Endothelial cell (in vitro differentiated cells): ENCODE results near the gene UEVLD. TPM values are rescaled to one million over a fixed set of nuclear protein-coding genes. Genes with fewer than 3 reads are reported as not detected.

Source experiments
- DNase-seq: peaks from one replicate; pipeline ENCODE4 v3.0.0; 2021; ENCODE audit warnings: low spot score
- H3K27ac Mint-ChIP-seq: one replicate; pipeline ENCODE4 v1.8.0; 2021; ENCODE audit warnings: mixed read lengths, inconsistent platforms; ENCODE audit not compliant: unreplicated experiment
- H3K27me3 Mint-ChIP-seq: one replicate; pipeline ENCODE4 v1.8.0; 2021; ENCODE audit warnings: mild to moderate bottlenecking, moderate library complexity, mixed read lengths, inconsistent platforms; ENCODE audit not compliant: unreplicated experiment
- H3K36me3 Mint-ChIP-seq: one replicate; pipeline ENCODE4 v1.8.0; 2021; ENCODE audit warnings: mild to moderate bottlenecking, low read depth, mixed read lengths, inconsistent platforms; ENCODE audit not compliant: unreplicated experiment
- H3K4me1 Mint-ChIP-seq: one replicate; pipeline ENCODE4 v1.8.0; 2021; ENCODE audit warnings: mild to moderate bottlenecking, mixed read lengths, inconsistent platforms; ENCODE audit not compliant: unreplicated experiment
- H3K4me3 Mint-ChIP-seq: one replicate; pipeline ENCODE4 v1.8.0; 2021; ENCODE audit warnings: mild to moderate bottlenecking, mixed read lengths, inconsistent platforms; ENCODE audit not compliant: unreplicated experiment
- H3K9me3 Mint-ChIP-seq: one replicate; pipeline ENCODE4 v1.8.0; 2021; ENCODE audit warnings: mixed read lengths, inconsistent platforms; ENCODE audit not compliant: unreplicated experiment
- CTCF ChIP-seq: fragments of 200-600 bp; sonication (generic); IDR thresholded peaks from one replicate; pipeline ENCODE4 v1.5.0; 2021; ENCODE audit warnings: antibody characterized with exemption; ENCODE audit not compliant: unreplicated experiment
- total RNA-seq: library from RNA; stranded (reverse); fragmentation: NEBNext Ultra II Directional; extraction: Animal tissue kit (Norgen Biotek cat#: 25700); gene quantifications from one replicate; pipeline ENCODE4 v1.2.1, GENCODE V29; 2021; ENCODE audit not compliant: unreplicated experiment

UEVLD gene
- total RNA-seq, 1 donor from 2014 or later: 13.2 TPM

GRCh38 chr11:18624161-18624560, 35.6 kb upstream of the UEVLD start:
- no peak overlapping the region for H3K4me3 Mint-ChIP-seq
- H3K27ac Mint-ChIP-seq: no peak overlapping the region
- H3K9me3 Mint-ChIP-seq: no peaks in the 10 kb centered on the region
- no peaks in the 10 kb centered on the region for H3K27me3 Mint-ChIP-seq
- no peaks in the 10 kb centered on the region for H3K4me1 Mint-ChIP-seq
- no peak for DNase-seq
- no peaks in the 10 kb centered on the region for H3K36me3 Mint-ChIP-seq
- no peak for TF ChIP-seq CTCF

DNA sequence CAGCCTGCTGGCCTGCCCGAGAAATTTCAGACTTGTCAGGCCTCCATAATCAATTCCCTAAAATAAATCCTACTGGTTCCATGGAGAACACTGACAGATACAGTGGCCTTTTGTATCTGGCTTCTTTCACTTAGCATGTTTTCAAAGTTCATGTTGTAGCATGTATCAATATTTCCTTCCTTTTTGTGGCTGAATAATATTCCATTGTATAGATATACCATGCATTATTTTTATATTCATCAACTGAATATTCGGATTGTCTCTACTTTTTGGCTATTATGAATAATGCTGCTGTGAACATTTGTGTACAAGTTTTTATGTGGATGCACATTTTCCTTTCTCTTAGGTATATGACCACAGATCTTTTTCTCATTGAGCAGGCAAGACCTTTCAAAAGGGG, 35.2 kb upstream of the UEVLD start:
- Mint-ChIP-seq H3K4me1 (no peaks in the 10 kb centered on the region), H3K9me3 (no peaks in the 10 kb centered on the region), H3K27ac (no peak overlapping the region), H3K36me3 (no peaks in the 10 kb centered on the region), H3K4me3 (no peak overlapping the region), H3K27me3 (no peaks in the 10 kb centered on the region)
- DNase-seq: no peak
- TF ChIP-seq CTCF: no peak

DNA sequence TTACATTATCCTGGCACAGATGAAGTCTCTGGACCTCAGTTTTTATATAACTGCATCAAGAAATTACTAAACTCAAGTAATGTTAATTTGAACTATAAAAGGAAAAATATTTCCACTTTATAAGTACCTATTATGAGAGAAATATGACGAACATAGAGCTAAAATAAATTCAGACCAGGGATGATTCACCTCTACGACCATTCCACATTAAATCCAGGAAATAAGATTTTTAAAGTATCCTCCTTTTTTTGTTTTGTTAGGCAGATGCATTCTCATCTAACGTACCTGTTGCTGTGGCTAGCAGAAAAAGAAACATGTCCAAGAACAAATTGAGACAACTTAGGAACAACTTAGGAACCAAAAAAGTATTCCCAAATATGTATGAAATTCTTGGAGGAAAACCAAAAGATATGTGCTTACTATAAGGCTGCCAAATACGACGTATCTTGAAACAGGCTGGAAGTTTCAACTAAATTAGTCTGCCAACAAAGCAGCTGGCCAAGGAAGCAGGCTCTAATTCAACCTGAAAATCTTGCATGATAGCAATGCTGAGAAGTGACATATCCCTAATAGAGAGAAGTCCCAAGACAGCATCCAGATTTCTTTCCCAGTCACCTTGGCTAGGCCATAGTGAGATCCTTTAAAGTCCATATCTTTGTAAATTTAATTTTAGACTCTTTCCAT, 29.9 kb upstream of the UEVLD start:
- no peak for TF ChIP-seq CTCF
- Mint-ChIP-seq H3K4me1 (no peaks in the 10 kb centered on the region), H3K27me3 (no peaks in the 10 kb centered on the region), H3K9me3 (no peaks in the 10 kb centered on the region), H3K36me3 (peaks cover 14% of the 10 kb centered on the region), H3K27ac (no peak overlapping the region), H3K4me3 (no peak overlapping the region)
- no peak for DNase-seq

DNA sequence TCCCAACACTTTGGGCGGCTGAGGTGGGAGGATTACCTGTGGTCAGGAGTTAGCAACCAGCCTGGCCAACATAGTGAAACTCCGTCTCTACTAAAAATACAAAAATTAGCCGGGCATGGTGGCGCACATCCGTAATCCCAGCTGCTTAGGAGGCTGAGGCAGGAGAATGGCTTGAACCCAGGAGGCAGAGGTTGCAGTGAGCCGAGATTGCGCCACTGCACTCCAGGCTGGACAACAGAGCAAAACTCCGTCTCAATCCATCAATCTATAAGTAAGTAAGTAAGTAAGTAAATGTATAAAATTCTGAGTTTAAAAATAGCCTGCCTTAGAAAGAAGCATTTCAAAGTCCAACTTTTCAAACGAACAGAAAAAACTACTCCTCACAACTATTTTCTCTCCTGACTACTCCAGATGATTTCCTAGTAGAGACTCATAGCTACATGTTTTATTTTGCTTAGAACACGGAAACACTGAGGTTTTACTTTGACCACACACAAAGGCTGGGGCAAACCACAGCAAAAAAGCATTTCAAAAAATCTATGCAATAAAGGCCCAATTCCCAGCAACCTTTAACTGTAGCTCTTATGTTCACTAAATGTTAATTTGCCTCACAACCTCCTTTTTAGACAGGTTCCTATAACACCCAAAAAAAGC, 29.3 kb upstream of the UEVLD start:
- Mint-ChIP-seq H3K9me3 (no peaks in the 10 kb centered on the region), H3K27me3 (no peaks in the 10 kb centered on the region), H3K27ac (no peak overlapping the region), H3K4me1 (no peaks in the 10 kb centered on the region), H3K4me3 (no peak overlapping the region), H3K36me3 (peaks cover 14% of the 10 kb centered on the region)
- no peak for DNase-seq
- no peak for TF ChIP-seq CTCF
